ENCODE data around the gene EHD1.

DNA sequence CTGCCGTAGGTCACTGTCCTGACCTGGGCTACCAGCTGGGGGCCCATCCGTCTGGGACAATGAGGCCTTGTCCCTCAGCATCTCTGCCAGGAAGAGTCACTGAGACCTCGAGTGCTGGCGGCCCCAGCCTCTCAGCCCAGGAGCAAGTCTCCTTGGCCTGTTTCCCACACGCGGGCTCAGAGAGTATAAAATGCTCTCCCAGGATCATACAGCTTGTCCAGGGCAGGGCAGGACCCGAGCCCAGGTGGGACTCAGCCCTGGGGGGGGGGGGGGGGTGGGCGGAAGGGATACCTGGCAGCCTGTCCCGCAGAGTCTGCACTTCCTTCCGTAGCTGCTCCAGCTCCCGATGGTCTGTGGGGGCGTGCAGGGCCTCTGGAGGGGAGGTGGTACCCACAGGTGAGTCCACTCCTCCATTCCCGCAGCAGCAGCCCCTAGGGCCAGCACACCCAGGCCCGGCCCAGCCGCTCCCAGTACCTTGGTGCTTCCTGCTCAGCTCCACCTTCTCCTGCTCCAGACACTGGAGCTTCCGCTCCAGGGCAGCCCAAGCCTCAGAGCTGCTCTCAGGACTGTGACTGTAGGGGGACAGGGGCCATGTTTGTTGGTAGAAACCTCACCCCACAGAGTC, 41.9 kb downstream of the EHD1 start:
- TF ChIP-seq POLR2AphosphoS5 (IDR thresholded peaks at IDR 0.05; ENCODE audit: low read depth, low read length): no peak
- no peak for TF ChIP-seq POLR2A (IDR thresholded peaks at IDR 0.05; ENCODE audit: low read depth, low read length)
- TF ChIP-seq TAF1 (IDR thresholded peaks at IDR 0.05; ENCODE audit: borderline replicate concordance, low read depth, low read length): no peak
